Skeletal muscle tissue (tissue), 4 donors: ENCODE measurements around the gene LRRIQ4. TPM values are rescaled to one million over a fixed set of nuclear protein-coding genes. Genes with fewer than 3 reads are reported as not detected.

Source experiments
- H3K27ac ChIP-seq: one replicate; pipeline ENCODE4 v1.7.0; 2013; ENCODE audit warnings: mild to moderate bottlenecking, low read depth, low read length, inconsistent platforms
- H3K27me3 ChIP-seq, 3 donors: one replicate each; pipeline ENCODE4 v1.7.0; 2013; ENCODE audit warnings: low read length in 3 of 3; ENCODE audit not compliant: control insufficient read depth in 3 of 3, insufficient read depth in 3 of 3
- H3K36me3 ChIP-seq, 3 donors: one replicate each; pipeline ENCODE4 v1.7.0; 2013; ENCODE audit warnings: low read length in 3 of 3; ENCODE audit not compliant: control insufficient read depth in 3 of 3, insufficient read depth in 3 of 3
- H3K4me1 ChIP-seq, 3 donors: one replicate each; pipeline ENCODE4 v1.7.0; 2013; ENCODE audit warnings: low read length in 3 of 3, mild to moderate bottlenecking in 3 of 3; ENCODE audit not compliant: control insufficient read depth in 3 of 3, insufficient read depth in 3 of 3
- H3K4me3 ChIP-seq, 3 donors: one replicate each; pipeline ENCODE4 v1.7.0; 2013; ENCODE audit warnings: low read length in 3 of 3
- H3K9ac ChIP-seq, 3 donors: one replicate each; pipeline ENCODE4 v1.7.0; 2013; ENCODE audit warnings: low read length in 3 of 3, mild to moderate bottlenecking in 3 of 3, moderate library complexity in 2 of 3, low read depth in 1 of 3
- H3K9me3 ChIP-seq, 3 donors: one replicate each; pipeline ENCODE4 v1.7.0; 2013; ENCODE audit warnings: low read length in 3 of 3; ENCODE audit not compliant: control insufficient read depth in 3 of 3
- total RNA-seq: library from RNA; depleted of rRNA; stranded (reverse); fragments of >200 nt; gene quantifications from one replicate; pipeline ENCODE4 v1.2.3, GENCODE V29; 2014
- donor health status: Osteomylitis.

The LRRIQ4 gene
- total RNA-seq, 1 donor from 2014 or later = not detected

DNA sequence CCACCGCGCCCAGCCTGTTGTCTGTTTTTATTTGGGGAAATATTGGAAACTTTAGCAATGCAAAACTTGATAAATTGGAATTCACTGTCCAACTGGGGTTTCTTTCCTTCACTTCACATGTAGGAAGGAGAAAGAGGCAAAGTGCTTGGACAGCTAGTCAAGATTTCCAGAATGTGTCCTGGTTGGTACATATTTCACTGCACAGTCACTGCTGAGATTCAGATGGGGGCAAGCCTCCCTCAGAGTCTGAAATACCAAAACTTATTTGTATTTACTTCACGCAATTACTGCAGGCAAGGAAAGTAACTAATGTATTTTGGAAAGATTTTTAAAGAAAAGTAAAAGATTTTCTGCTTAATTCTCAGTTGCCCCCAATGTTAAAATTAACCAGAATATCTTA lies 36.1 kb downstream of the LRRIQ4 start:
- no peaks in the 10 kb centered on the region for H3K9me3 ChIP-seq
- H3K4me1 ChIP-seq = no peaks in the 10 kb centered on the region
- no peak overlapping the region for H3K27ac ChIP-seq
- H3K36me3 ChIP-seq = no peaks in the 10 kb centered on the region
- H3K27me3 ChIP-seq = peaks cover 0 to 4% (median 1%) of the 10 kb centered on the region in 3 donors
- H3K9ac ChIP-seq = no peak overlapping the region
- no peak overlapping the region for H3K4me3 ChIP-seq

DNA sequence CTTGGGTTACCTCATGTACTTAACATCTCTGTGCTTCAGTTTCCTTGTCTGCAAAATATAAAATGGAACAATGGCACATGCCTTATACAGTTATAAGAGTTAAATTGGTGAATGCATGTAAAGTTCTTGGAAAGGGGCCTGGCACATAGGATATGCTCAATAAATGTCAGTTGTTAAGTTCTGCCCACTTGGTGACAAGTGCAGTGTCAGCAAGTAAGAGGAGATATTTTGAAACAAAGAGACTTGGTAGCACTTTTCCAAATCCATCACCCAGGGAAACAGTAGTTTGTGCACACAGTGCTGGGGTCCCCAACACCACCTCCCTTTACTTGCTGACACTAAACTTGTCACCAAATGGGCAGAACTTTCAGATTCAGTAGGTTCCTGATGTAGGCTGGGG lies 37.9 kb downstream of the LRRIQ4 start:
- Histone ChIP-seq H3K4me1 (no peaks in the 10 kb centered on the region), H3K9me3 (no peaks in the 10 kb centered on the region), H3K36me3 (no peaks in the 10 kb centered on the region)

DNA sequence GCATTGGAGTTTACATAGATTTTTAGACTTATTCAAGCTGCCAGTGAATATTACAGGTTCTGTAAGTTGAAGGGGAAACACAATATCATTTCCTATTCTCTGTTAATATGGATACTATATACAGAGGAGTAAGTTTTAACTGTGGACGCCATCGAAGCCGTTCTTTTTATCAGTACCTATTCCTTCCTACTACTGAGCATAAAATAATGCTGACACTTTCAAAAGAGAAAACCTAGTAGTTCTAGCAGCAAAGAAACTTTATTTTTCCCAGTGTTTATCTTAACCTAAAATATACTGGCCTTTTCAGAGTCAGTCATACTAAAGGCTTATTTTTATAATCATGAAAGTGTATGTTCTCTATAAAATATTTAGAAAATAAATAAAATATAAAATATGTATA lies 42.8 kb downstream of the LRRIQ4 start:
- Histone ChIP-seq H3K27me3 (peaks cover 0 to 7% (median 0%) of the 10 kb centered on the region in 3 donors), H3K4me3 (no peak overlapping the region), H3K4me1 (no peaks in the 10 kb centered on the region), H3K36me3 (no peaks in the 10 kb centered on the region), H3K9ac (no peak overlapping the region), H3K27ac (no peak overlapping the region), H3K9me3 (no peaks in the 10 kb centered on the region)

More for the DNA sequence above, 37.9 kb downstream of the LRRIQ4 start:
- Histone ChIP-seq H3K9ac (no peak overlapping the region), H3K27ac (no peak overlapping the region), H3K27me3 (peaks cover 0 to 5% (median 4%) of the 10 kb centered on the region in 3 donors), H3K4me3 (no peak overlapping the region)

- no peaks in the 10 kb centered on the region for H3K4me1 ChIP-seq
- no peak overlapping the region for H3K4me3 ChIP-seq
Measured at GRCh38 chr3:169857811-169858210, 45.1 kb downstream of the LRRIQ4 start.

DNA sequence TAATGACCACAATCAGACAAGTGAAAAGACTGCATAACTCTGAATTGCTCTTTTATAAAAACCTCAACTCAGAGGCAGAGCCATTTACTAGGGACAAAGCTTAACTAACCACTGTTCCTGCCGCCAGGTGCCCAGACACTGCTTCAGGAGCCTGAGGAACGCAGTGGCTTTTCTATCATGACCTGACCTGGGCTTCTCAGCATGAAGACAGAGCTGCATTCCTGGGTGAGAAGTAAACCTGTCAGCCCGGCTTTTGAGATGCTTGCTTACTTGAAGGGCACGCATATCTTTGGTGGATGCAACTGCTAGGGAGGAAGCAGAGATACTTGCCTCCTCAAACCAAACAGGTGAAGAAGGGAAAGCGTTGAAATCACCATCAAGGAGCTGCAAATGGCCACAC lies 49.2 kb downstream of the LRRIQ4 start:
- Histone ChIP-seq H3K9me3 (no peaks in the 10 kb centered on the region), H3K27me3 (peaks cover 0 to 3% (median 0%) of the 10 kb centered on the region in 3 donors), H3K4me3 (no peak overlapping the region), H3K36me3 (no peaks in the 10 kb centered on the region), H3K9ac (no peak overlapping the region), H3K4me1 (no peaks in the 10 kb centered on the region), H3K27ac (no peak overlapping the region)

More at GRCh38 chr3:169857811-169858210, 45.1 kb downstream of the LRRIQ4 start:
- Histone ChIP-seq H3K36me3 (no peaks in the 10 kb centered on the region), H3K27ac (no peak overlapping the region), H3K9ac (no peak overlapping the region), H3K27me3 (peaks cover 0 to 9% (median 0%) of the 10 kb centered on the region in 3 donors), H3K9me3 (no peaks in the 10 kb centered on the region)

- no peak overlapping the region for H3K9ac ChIP-seq
- no peaks in the 10 kb centered on the region for H3K9me3 ChIP-seq
- H3K27ac ChIP-seq = no peak overlapping the region
- no peaks in the 10 kb centered on the region for H3K4me1 ChIP-seq
- H3K4me3 ChIP-seq = no peak overlapping the region
- H3K36me3 ChIP-seq = no peaks in the 10 kb centered on the region
- H3K27me3 ChIP-seq = peaks cover 0 to 3% (median 0%) of the 10 kb centered on the region in 3 donors
Measured at GRCh38 chr3:169863458-169863899, 50.8 kb downstream of the LRRIQ4 start.

GRCh38 chr3:169864270-169864669 lies 51.6 kb downstream of the LRRIQ4 start:
- no peaks in the 10 kb centered on the region for H3K4me1 ChIP-seq
- no peak overlapping the region for H3K27ac ChIP-seq
- H3K27me3 ChIP-seq = peaks cover 0 to 3% (median 0%) of the 10 kb centered on the region in 3 donors
- no peaks in the 10 kb centered on the region for H3K9me3 ChIP-seq
- H3K36me3 ChIP-seq = no peaks in the 10 kb centered on the region
- H3K9ac ChIP-seq = no peak overlapping the region
- H3K4me3 ChIP-seq = no peak overlapping the region

DNA sequence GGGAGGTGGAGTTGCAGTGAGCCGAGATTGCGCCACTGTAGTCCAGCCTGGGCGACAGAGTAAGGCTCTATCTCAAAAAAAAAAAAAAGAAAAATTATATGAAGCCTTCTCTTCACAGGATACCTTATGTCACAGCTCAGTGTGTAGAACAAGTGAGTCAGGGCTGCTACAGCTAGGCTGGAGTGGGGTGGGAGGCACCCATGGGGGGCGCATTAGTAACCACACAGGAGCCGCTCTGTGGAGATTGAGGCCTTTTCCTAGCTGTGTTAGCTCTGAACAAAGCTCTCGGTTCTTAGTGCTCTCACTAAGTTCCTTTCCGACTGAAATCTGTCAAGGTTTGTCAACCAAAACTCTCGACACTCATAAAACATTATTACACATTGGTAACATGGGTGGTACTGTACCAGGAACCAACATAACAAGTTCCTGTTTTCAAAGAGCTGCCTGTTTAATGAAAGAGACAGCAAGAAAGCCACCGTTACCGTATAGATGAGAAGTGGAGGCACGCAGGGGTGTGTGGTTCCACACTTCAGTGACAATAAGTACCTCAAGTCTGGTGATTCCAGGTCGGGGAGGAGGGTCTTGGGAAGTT lies 52.6 kb downstream of the LRRIQ4 start:
- H3K9ac ChIP-seq = no peak overlapping the region
- H3K27ac ChIP-seq = no peak overlapping the region
- H3K4me3 ChIP-seq = no peak overlapping the region
- H3K36me3 ChIP-seq = no peaks in the 10 kb centered on the region
- H3K4me1 ChIP-seq = no peaks in the 10 kb centered on the region
- no peaks in the 10 kb centered on the region for H3K9me3 ChIP-seq
- peaks cover 0 to 3% (median 0%) of the 10 kb centered on the region in 3 donors for H3K27me3 ChIP-seq

DNA sequence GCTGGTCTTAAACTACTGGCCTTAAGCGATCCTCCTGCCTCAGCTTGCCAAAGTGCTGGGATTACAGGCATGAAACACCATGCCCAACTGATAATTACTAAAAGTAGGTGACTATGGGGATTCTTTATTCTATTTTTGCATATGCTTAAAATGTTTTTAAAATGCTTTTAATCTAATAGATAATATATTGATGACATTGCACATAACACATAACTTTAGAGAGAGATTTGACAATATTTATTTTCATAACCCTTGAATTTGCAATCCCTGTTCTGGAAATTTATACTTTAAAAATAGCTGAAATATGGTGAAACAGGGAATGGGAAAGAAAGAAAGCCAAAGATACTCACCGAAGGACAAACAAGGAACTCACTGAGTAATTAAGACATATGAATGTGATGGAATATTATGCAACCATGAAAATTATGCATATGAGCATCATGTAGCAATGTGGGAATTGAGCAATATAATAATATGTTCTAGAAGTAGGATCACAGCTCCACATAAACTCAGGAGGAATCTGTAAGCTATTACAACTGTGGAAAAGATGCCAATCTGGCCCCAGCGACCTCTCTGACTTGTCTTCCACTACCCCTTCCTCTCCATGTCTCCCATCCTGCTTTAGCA lies 55.0 kb downstream of the LRRIQ4 start:
- Histone ChIP-seq H3K27me3 (no peaks in the 10 kb centered on the region), H3K9ac (no peak overlapping the region), H3K36me3 (no peaks in the 10 kb centered on the region), H3K27ac (no peak overlapping the region), H3K4me3 (no peak overlapping the region), H3K4me1 (no peaks in the 10 kb centered on the region), H3K9me3 (no peaks in the 10 kb centered on the region)

DNA sequence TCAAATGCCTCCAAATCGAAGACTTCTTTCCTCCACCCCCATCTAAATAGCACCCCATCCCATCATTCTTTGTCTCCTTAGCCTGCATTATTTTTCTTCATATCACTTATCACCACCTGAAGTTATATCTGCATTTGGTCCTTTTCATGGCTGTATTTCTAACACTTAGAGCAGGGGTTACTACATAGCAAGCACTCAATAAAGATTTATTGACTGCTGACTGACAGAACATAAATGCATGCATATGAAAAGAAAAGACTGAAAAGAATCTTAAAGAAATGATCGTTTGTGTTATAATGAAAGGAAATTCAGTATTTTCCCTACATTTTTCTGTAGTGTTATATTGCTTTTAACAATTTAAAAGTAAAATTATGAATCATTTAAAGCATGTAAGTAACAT lies 55.7 kb downstream of the LRRIQ4 start:
- no peak overlapping the region for H3K4me3 ChIP-seq
- no peaks in the 10 kb centered on the region for H3K9me3 ChIP-seq
- H3K36me3 ChIP-seq = no peaks in the 10 kb centered on the region
- no peaks in the 10 kb centered on the region for H3K4me1 ChIP-seq
- H3K27ac ChIP-seq = no peak overlapping the region
- no peak overlapping the region for H3K9ac ChIP-seq
- no peaks in the 10 kb centered on the region for H3K27me3 ChIP-seq
